Mesenchymal stem cell (in vitro differentiated cells and primary cell): Measurements from ENCODE around the gene RARB.

ENCODE experiments used
- DNase-seq: peaks from one replicate; pipeline ENCODE4 v3.0.0-alpha.2; 2013
- H2AFZ ChIP-seq: one replicate; pipeline ENCODE4 v1.6.1; 2013; ENCODE audit warnings: low read depth, mild to moderate bottlenecking, control low read depth, inconsistent platforms, low read length, moderate library complexity
- H2AK5ac ChIP-seq: 2 replicates; pipeline ENCODE4 v1.6.1; 2013; ENCODE audit warnings: low read length, moderate library complexity, mild to moderate bottlenecking, inconsistent platforms; ENCODE audit not compliant: severe bottlenecking
- H2BK120ac ChIP-seq: one replicate; pipeline ENCODE4 v1.6.1; 2013; ENCODE audit warnings: low read depth, mild to moderate bottlenecking, inconsistent platforms, low read length, moderate library complexity
- H2BK12ac ChIP-seq, 2 experiments: one replicate each; pipeline ENCODE4 v1.6.1; 2013; ENCODE audit warnings: inconsistent platforms in 2 of 2, low read length in 2 of 2, mild to moderate bottlenecking in 2 of 2, moderate library complexity in 2 of 2, control low read depth in 1 of 2
- H2BK15ac ChIP-seq: one replicate; pipeline ENCODE4 v1.6.1; 2013; ENCODE audit warnings: mild to moderate bottlenecking, low read depth, inconsistent platforms; ENCODE audit not compliant: poor library complexity, severe bottlenecking
- H2BK5ac ChIP-seq: 2 replicates; pipeline ENCODE4 v1.6.1; 2013; ENCODE audit warnings: low read depth, mild to moderate bottlenecking, low read length, control low read depth, inconsistent platforms; ENCODE audit not compliant: poor library complexity, severe bottlenecking
- H3K14ac ChIP-seq, 2 experiments: one replicate each; pipeline ENCODE4 v1.6.1; 2013; ENCODE audit warnings: inconsistent platforms in 2 of 2, low read length in 2 of 2, control low read depth in 1 of 2, mild to moderate bottlenecking in 1 of 2, moderate library complexity in 1 of 2
- H3K18ac ChIP-seq, 2 experiments: one replicate each; pipeline ENCODE4 v1.6.1; 2013; ENCODE audit warnings: inconsistent platforms in 2 of 2, low read length in 2 of 2, control low read depth in 1 of 2, low read depth in 1 of 2, mild to moderate bottlenecking in 1 of 2
- H3K23ac ChIP-seq, 2 experiments: one replicate each; pipeline ENCODE4 v1.6.1; 2013; ENCODE audit warnings: inconsistent platforms in 2 of 2, low read length in 2 of 2, mild to moderate bottlenecking in 2 of 2, moderate library complexity in 2 of 2, control low read depth in 1 of 2
- H3K27ac ChIP-seq: 2 replicates; pipeline ENCODE4 v1.5.1; 2013; ENCODE audit warnings: mild to moderate bottlenecking, moderate library complexity, low read length, control low read depth, inconsistent platforms; ENCODE audit not compliant: poor library complexity, severe bottlenecking
- H3K27me3 ChIP-seq, 2 experiments: 2 replicates each; pipeline versions ENCODE4 v1.6.1 to v1.7.0; 2013; ENCODE audit warnings: low read length in 2 of 2, mild to moderate bottlenecking in 2 of 2, moderate library complexity in 2 of 2, control low read depth in 1 of 2, inconsistent platforms in 1 of 2; ENCODE audit not compliant: control insufficient read depth in 1 of 2, insufficient read depth in 1 of 2
- H3K36me3 ChIP-seq, 2 experiments: 2 replicates each; pipeline versions ENCODE4 v1.6.1 to v1.7.0; 2013; ENCODE audit warnings: low read length in 2 of 2, control low read depth in 1 of 2, inconsistent platforms in 1 of 2, low read depth in 1 of 2, mild to moderate bottlenecking in 1 of 2; ENCODE audit not compliant: insufficient read depth in 2 of 2, control insufficient read depth in 1 of 2
- H3K4ac ChIP-seq, 2 experiments: one replicate each; pipeline ENCODE4 v1.6.1; 2013; ENCODE audit warnings: inconsistent platforms in 2 of 2, low read length in 2 of 2, mild to moderate bottlenecking in 2 of 2, moderate library complexity in 2 of 2, control low read depth in 1 of 2, low read depth in 1 of 2
- H3K4me1 ChIP-seq: 2 replicates; pipeline ENCODE4 v1.6.1; 2013; ENCODE audit warnings: low read depth, low read length, control low read depth; ENCODE audit not compliant: control insufficient read depth, insufficient read depth
- H3K4me2 ChIP-seq: 2 replicates; pipeline ENCODE4 v1.6.1; 2013; ENCODE audit warnings: low read length, mild to moderate bottlenecking, inconsistent platforms; ENCODE audit not compliant: poor library complexity, severe bottlenecking
- H3K4me3 ChIP-seq, 2 experiments: 2 replicates each; pipeline versions ENCODE4 v1.5.1 to v1.7.0; 2013; ENCODE audit warnings: low read length in 2 of 2, mild to moderate bottlenecking in 2 of 2, control low read depth in 1 of 2, low read depth in 1 of 2; ENCODE audit not compliant: insufficient read depth in 1 of 2
- H3K79me1 ChIP-seq: replicated peaks from 2 replicates; pipeline ENCODE4 v1.6.1; 2013; ENCODE audit warnings: mild to moderate bottlenecking, control low read depth, low read length, inconsistent platforms; ENCODE audit not compliant: poor library complexity, severe bottlenecking
- H3K9ac ChIP-seq: 2 replicates; pipeline ENCODE4 v1.7.0; 2013; ENCODE audit warnings: mild to moderate bottlenecking, low read length, moderate library complexity
- H3K9me3 ChIP-seq: 2 replicates; pipeline ENCODE4 v1.7.0; 2013; ENCODE audit warnings: mild to moderate bottlenecking, low read length; ENCODE audit not compliant: control insufficient read depth
- H4K8ac ChIP-seq: one replicate; pipeline ENCODE4 v1.6.1; 2013; ENCODE audit warnings: inconsistent platforms, mild to moderate bottlenecking, low read length, moderate library complexity
- H4K91ac ChIP-seq: one replicate; pipeline ENCODE4 v1.6.1; 2013; ENCODE audit warnings: mild to moderate bottlenecking, low read length, inconsistent platforms
- WGBS: methylation state at CpG from one replicate; pipeline ENCODE4 v1.1.7; 2013; ENCODE audit warnings: mixed read lengths; 5-methylcytosine and 5-hydroxymethylcytosine counted together

Gene RARB

GRCh38 chr3:25597535-25598101 lies 169.6 kb downstream of the RARB start:
- Histone ChIP-seq H2AK5ac (no peak overlapping the region), H2BK12ac (no peak overlapping the region), H2AFZ (no peak overlapping the region), H2BK120ac (no peak overlapping the region), H2BK5ac (no peak overlapping the region), H3K27ac (no peak overlapping the region), H3K18ac (no peak overlapping the region), H3K9ac (no peak overlapping the region), H3K14ac (no peak overlapping the region), H3K79me1 (peaks cover 5% of the 10 kb centered on the region), H3K36me3 (peaks cover 5 to 62% of the 10 kb centered on the region in 2 experiments), H3K27me3 (no peaks in the 10 kb centered on the region), H4K91ac (no peak overlapping the region), H2BK15ac (no peak overlapping the region), H3K4me3 (no peak overlapping the region), H3K4ac (no peak overlapping the region), H3K4me2 (no peak overlapping the region), H3K4me1 (peaks cover 3% of the 10 kb centered on the region), H3K23ac (no peak overlapping the region), H4K8ac (no peak overlapping the region), H3K9me3 (no peaks in the 10 kb centered on the region)
- no CpG with 5 or more reads among the region's 1 CpG for WGBS
- no peak for DNase-seq

GRCh38 chr3:25603703-25604102 lies 175.6 kb downstream of the RARB start:
- H3K23ac ChIP-seq = no peak overlapping the region
- H2BK5ac ChIP-seq = no peak overlapping the region
- H4K91ac ChIP-seq = no peak overlapping the region
- no peak overlapping the region for H3K4me3 ChIP-seq
- H2AFZ ChIP-seq = no peak overlapping the region
- DNase-seq = peak; percentile 89
- peaks cover 8 to 76% of the 10 kb centered on the region in 2 experiments for H3K36me3 ChIP-seq
- peak overlapping the region; percentile 10 for H3K27ac ChIP-seq
- WGBS = 20% methylated on average over 1 of the region's 1 CpG
- H4K8ac ChIP-seq = no peak overlapping the region
- H3K4me1 ChIP-seq = no peaks in the 10 kb centered on the region
- H3K9me3 ChIP-seq = no peaks in the 10 kb centered on the region
- H3K14ac ChIP-seq = no peak overlapping the region
- H3K9ac ChIP-seq = no peak overlapping the region
- H2BK12ac ChIP-seq = no peak overlapping the region
- H2BK120ac ChIP-seq = no peak overlapping the region
- H3K27me3 ChIP-seq = no peaks in the 10 kb centered on the region
- no peak overlapping the region for H3K4me2 ChIP-seq
- no peak overlapping the region for H3K4ac ChIP-seq
- no peak overlapping the region for H2BK15ac ChIP-seq
- H3K79me1 ChIP-seq = peaks cover 10% of the 10 kb centered on the region
- H3K18ac ChIP-seq = peak overlapping the region in 1 of 2 experiments; percentile 21
- no peak overlapping the region for H2AK5ac ChIP-seq

GRCh38 chr3:25604107-25604805 lies 176.2 kb downstream of the RARB start:
- WGBS = 50% methylated on average over 1 of the region's 5 CpGs
- peak; percentile 95 for DNase-seq
- Histone ChIP-seq H3K9ac (no peak overlapping the region), H3K27ac (no peak overlapping the region), H3K14ac (no peak overlapping the region), H3K79me1 (peaks cover 10% of the 10 kb centered on the region), H2AFZ (no peak overlapping the region), H3K4me2 (no peak overlapping the region), H4K8ac (no peak overlapping the region), H2AK5ac (no peak overlapping the region), H2BK120ac (no peak overlapping the region), H3K9me3 (no peaks in the 10 kb centered on the region), H3K4ac (no peak overlapping the region), H3K27me3 (no peaks in the 10 kb centered on the region), H2BK15ac (no peak overlapping the region), H2BK5ac (no peak overlapping the region), H3K23ac (no peak overlapping the region), H3K4me3 (no peak overlapping the region), H2BK12ac (no peak overlapping the region), H3K18ac (no peak overlapping the region), H3K36me3 (peaks cover 8 to 76% of the 10 kb centered on the region in 2 experiments), H4K91ac (no peak overlapping the region), H3K4me1 (no peaks in the 10 kb centered on the region)

GRCh38 chr3:25610167-25610566 lies 182.1 kb downstream of the RARB start:
- no peak overlapping the region for H3K4ac ChIP-seq
- no peak overlapping the region for H2BK15ac ChIP-seq
- H2BK120ac ChIP-seq = no peak overlapping the region
- no peak overlapping the region for H3K4me3 ChIP-seq
- no peak overlapping the region for H3K9ac ChIP-seq
- no peak overlapping the region for H2AK5ac ChIP-seq
- H3K4me2 ChIP-seq = no peak overlapping the region
- peak overlapping the region; percentile 82 for H2BK5ac ChIP-seq
- no peak overlapping the region for H3K27ac ChIP-seq
- H4K91ac ChIP-seq = no peak overlapping the region
- H3K36me3 ChIP-seq = peaks cover 7 to 97% of the 10 kb centered on the region in 2 experiments
- no peaks in the 10 kb centered on the region for H3K4me1 ChIP-seq
- H3K14ac ChIP-seq = no peak overlapping the region
- no peak overlapping the region for H4K8ac ChIP-seq
- H3K23ac ChIP-seq = no peak overlapping the region
- no peak overlapping the region for H3K18ac ChIP-seq
- H2AFZ ChIP-seq = no peak overlapping the region
- no peak for DNase-seq
- no peaks in the 10 kb centered on the region for H3K9me3 ChIP-seq
- WGBS = no CpG with 5 or more reads among the region's 1 CpG
- H3K79me1 ChIP-seq = peaks cover 5% of the 10 kb centered on the region
- H2BK12ac ChIP-seq = no peak overlapping the region
- no peaks in the 10 kb centered on the region for H3K27me3 ChIP-seq
